ENCODE data around the gene ATP2B2.

The ATP2B2 gene

DNA sequence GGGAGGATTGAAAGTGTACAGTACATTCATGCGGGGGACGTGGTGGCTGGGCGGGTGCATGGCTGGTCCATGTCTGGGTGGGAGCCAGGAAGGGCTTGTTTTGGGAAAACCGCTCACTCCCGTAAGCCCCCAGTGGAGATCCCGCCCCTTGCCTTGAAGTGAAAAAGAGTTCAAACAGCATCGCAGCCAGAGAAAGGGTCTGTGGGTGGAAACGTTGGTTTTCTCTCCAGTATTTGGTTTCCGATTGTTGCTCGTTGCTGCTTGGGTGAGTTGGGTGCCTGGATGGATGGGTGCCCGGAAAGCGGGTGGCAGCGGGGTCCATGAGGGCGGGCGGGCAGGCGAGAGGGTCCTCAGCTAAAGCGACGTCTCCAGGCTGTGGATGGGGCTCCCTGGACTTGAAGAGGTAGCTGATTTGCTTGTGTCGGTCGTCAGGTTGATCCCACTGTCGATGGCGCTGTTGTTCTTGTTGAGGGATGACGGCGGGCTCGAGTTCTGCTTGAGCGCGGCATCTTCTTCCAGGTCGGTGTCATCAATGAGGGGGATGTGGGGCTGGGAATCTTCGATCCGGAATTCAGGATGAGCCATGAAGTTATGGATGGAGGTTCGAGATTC lies 176.8 kb downstream of the ATP2B2 start:
- DNase-seq (ENCODE audit: low spot score), result no peak

DNA sequence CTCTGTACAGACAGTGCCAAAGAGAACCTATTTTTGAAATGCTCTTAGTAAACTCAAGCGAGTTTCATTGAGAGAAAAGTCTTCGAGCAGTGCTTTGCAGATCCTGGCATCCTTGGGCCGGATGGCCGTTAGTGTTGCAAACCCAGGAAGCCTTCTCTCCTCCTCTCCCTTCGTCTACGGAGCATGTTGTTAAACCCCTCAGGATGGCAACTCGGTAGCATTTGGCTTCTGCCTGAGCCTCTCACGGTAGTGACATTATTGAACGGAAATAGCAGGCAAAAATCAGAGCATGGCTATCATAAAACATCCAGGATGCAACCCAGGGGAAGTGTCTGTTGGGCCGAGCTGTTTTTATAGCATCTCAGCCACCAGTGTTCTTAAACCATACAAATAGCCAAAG lies 177.8 kb downstream of the ATP2B2 start:
- DNase-seq (ENCODE audit: low spot score), result no peak

DNA sequence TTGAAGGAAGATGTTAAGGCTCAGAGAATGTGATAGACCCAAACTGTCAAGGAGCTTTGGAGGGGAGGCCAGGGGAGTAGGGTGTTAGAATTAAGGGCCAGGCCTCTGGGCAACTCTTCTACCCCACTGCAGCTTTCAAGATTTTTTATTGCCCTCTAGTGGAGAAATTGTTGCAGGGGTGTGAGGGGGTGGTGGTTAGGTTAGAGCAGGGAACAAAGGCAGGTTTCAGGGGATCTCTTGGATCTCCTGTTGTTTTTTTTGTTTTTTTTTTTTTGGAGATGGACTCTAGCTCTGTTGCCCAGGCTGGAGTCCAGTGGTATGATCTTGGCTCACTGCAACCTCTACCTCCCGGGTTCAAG lies 183.1 kb downstream of the ATP2B2 start:
- DNase-seq (ENCODE audit: low spot score), result peak; percentile 41

DNA sequence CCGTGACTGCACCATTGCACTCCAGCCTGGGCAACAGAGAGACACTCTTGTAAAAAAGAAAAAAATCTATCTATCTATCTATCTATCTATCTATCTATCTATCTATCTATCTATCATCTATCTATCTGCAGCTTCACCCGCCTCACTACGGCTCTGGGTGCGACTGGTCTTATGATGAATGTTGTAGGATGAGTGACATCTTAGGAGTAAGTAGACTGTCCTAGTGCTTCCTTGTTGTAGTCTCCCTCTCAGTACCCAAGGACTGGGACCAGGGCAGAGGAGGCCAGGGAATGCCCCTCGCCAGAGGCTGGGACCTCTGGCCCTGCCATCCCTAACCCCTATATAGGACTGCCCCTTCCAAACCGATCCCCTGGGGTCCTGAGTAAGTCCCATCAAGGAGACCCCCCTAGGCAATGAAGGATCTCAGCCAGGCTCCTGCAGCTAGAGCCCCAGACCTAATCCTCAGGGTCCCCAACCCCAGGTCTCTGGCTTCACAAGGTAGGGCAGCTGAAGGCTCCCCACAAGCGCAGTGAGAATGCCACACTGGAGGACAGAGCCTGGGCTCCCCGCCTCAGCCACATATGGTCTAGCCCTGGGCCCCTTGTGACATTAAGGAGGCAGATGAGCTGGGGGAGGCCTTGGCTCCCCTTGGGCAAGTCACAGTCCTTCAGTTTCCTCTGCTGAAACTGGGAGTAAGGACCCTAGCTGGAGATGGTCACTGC lies 183.6 kb downstream of the ATP2B2 start:
- no peak for DNase-seq (ENCODE audit: low spot score)

DNA sequence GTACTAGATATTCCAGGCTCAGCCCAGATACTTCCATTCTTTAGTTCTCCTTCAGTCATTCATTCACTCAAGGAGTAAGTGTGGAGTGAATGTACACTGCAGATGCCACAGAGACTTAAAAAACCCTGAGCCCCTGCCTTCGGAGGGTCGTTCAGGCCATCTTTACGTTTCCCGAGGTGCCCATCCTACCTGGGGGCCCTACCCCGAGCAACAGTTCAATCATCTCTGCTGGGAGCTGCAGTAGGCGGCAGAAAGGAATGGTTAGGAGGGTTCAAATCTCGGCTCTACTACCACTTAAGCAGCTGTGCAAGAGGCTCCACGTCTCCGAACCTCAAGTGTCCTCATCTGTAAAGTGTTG lies 185.1 kb downstream of the ATP2B2 start:
- no peak for DNase-seq (ENCODE audit: low spot score)

DNA sequence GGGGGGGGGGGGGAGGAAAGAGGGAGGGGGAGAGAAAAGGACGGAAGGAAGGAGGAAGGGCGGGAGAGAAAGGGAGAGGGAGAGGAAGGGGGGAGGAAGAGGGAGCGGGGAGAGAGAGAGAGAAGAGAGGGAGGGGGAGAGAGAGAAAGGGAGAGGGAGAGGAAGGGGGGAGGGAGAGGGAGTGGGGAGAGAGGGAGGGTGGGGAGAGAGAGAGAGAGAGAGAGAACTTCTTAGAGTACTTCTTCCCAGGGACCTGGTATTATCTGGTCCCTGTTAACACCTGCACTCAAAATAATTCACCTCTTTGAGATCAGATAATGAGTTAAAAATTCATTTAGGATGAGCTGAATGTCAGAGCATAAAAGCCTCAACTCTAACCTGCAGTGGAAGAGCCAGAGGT lies 185.6 kb downstream of the ATP2B2 start:
- no peak for DNase-seq (ENCODE audit: low spot score)

DNA sequence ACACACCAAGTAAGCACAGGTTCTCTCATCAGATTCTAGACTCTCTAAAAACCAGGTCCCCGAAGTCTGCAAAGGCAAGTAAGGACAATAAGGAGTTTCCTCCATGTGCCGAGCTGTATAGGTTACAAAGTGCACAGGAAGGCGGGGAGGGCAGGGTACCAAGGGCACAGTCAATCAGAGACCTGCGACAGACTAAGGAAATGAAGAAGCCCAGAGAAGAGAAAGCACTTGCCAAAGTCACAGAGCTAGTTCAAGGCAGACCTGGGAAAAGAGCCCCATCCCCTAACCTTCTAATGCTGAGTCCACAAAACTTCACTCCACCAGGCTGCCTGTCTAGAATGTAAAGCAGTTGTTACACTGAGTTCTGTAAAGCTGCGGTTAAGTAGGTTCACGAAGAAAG lies 186.1 kb downstream of the ATP2B2 start:
- DNase-seq (ENCODE audit: low spot score), result no peak

DNA sequence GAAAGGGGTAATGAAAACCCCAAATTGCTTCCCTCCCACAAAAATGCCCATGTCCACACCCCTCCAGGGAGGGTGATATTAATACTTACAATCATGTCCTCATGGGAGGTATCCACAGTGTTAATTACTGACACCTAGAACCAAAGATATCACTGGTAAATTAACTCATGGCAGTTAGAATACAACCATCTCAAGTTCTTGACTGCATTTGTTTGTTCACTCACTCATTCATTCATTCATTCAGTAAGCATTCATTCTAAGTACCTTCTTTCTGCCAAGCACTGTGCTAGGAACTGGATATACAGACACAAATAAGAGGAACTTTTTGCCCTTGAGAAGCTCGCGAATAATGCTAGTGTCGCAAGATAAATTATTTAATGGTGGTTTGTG lies 187.4 kb downstream of the ATP2B2 start:
- no peak for DNase-seq (ENCODE audit: low spot score)

DNA sequence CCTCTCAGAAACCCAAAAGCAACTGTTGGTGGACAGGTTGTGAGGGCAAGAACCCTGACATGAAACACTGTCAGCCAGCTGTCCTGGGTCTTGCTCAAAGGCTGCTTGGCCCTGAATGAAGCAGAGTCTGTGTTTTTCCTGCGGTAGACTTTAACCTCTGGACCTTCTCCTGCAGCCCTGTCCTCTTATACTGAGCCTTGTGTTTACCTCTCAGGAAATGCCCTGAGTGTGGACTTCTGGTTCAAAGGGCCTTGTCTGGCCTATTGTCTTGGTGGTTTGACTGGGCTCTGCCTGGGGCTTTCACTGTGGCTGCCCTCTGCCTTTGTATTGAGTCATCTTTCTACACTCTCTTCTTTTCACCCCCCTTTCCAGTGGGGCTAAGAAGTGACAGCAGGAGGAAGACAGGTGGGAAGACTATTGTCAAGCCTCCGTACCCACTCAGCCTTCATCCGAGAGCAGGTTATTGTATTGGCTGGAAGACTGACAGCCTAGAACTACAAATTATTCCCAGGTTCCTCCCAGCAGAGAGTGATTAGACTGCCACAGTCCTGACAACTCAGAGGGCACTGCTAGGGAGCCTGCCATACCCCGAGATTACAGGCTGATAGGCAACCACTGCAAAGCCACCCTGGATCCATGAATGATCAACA lies 187.9 kb downstream of the ATP2B2 start:
- DNase-seq (ENCODE audit: low spot score), result no peak

DNA sequence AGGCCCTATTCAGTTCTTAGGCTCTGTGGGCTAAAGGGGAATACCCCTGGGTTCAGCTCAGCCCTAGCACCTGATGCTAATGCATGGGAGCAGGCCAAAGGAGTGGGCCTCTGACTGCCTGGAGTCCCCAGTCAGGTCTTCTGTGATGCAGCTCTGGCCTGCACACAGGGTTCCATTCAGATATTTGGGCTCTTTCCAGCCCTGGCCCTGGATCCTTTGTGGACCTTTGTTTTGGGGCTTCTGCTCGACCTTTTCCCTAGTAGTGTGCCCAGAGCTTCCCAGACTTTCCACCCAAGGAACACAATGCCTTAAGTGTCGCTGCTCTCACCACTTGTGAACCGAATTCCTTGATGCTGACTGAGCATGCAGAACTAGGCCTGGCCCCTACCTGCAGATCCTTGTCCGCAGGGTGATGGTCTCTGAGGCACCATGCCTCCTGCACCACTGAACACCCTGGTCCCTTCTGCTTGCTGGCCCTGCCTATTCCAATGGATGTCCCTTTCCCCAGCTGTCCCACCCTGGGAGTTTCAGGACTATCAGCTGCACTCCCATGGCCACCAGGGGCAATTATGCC lies 189.5 kb downstream of the ATP2B2 start:
- DNase-seq (ENCODE audit: low spot score), result no peak

DNA sequence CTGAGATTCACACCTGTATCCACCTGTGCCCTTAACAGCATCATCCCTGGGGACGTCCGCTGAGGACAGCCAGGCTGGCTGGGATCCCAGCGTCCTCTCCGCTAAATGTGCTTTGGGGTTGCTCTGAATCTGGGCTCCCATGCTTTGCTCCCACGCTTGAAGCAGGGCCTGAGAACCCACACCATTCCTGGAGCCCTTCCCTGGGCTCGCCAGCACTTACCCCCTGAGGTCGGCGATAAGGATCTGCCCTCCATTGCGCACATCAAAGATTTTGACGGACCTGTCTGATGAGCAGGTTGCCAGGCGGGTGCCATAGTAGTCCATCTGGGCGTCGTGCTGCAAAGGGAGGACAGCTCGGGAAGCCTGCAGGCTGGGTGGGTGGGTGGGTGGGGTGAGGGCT lies 190.3 kb downstream of the ATP2B2 start:
- DNase-seq (ENCODE audit: low spot score), result no peak

DNA sequence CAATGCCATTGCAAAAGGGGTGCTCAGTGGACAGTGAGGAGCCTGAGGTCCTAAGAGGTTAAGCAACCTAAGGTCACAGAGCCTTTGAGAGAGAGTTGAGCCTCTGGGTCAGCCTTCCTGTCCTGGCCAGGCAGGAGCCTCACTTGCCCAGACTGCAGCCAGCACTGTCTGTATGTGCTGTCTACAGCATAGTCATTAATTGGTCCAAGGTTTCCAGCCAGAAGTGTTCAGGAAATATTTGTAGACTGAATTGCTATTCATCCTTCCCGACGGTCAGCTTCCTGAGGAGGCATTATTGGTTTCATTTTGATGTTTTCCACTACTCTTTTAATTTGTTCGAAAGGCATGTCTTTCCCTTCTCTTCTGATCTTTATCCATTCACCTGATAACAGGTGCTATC lies 192.5 kb downstream of the ATP2B2 start:
- no peak for DNase-seq (ENCODE audit: low spot score)

DNA sequence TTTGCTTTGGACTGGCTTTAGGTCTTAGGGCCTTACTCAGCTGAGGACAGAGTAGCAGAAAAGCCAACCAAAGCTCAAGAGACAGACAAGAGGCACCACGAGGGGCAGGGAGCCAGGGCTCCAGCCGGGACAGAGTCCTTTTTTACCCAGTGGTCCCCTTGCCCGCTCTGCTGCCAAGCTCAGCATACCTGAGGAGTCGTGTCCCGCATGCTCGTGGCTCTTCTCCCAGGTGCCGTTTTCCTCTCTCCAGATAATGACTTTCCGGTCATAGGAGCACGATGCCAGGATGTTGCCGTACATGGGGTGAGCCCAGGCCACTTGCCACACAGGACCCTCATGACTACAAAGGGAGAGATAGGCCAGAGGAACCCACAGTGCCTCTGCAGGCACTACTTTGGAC lies 193.0 kb downstream of the ATP2B2 start:
- DNase-seq (ENCODE audit: low spot score), result no peak

DNA sequence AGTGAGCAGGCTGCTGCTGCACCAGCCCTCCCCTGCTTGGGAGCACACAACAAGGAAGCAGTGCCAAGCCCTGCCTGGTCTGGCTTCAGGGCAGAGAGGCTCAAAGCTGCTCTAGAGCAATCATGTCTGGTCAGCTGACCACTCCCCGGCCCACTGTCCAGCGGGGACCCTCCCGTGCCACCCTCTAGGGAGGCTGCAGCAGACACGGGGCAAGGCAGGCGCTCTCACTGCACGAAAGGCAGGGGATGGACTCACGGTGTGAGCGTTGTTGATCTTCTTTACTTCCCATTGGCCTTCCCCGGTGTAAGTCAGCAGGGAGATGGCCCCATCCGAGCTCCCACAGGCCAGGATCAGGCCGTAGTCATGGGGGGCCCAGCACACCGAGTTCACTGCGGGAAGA lies 193.7 kb downstream of the ATP2B2 start:
- DNase-seq (ENCODE audit: low spot score), result no peak

DNA sequence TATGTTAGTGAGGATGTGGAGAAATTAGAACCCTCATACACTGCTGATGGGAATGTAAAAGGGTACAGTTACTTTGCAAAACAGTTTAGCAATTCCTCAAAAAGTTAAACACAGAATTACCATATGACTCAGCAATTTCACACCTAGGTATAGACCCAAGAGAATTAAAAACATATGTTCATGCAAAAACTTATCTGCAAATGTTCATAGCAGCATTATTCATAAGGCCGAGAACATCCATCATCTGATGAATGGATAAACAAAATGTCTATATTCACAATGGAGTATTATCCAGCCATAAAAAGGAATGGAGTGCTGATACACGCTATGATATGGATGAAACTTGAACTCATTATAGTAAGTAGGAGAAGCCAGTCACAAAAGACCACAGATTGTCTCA lies 194.8 kb downstream of the ATP2B2 start:
- DNase-seq (ENCODE audit: low spot score), result no peak

DNA sequence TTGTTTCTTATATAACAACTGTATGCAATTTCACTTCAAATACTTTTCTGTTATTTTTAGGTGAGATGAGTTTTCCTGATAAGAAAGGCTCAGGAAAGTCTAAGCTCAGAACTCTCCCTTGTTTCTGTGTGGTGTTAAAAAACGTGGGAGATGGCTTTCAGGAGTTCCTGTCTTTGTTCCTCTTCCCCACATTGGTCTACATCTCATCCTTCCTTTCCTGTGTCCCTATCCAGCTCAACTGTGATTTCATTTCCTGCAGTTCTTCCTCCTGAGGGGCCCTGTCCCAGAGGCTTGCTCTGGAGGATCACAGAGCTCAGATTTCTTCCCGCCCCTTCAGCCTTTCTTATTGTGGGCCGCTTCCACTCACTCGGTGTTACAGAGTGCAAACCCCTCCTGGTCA lies 195.7 kb downstream of the ATP2B2 start:
- no peak for DNase-seq (ENCODE audit: low spot score)

DNA sequence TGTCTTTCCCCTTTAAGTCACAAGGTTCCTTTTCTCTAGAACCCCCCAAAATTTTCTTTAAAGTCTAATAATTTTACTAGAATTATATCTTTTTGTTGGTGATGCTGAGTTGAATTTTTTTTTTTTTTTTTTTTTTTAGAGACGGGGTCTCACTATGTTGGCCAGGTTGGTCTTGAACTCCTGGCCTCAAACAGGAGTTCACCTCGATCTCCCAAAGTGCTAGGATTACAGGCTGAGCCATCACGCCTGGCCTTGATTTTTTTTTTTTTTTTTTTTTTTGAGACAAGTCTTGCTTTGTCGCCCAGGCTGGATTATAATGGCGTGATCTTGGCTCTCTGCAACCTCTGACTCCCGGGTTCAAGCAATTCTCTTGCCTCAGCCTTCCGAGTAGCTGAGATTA lies 196.7 kb downstream of the ATP2B2 start:
- DNase-seq (ENCODE audit: low spot score), result no peak

DNA sequence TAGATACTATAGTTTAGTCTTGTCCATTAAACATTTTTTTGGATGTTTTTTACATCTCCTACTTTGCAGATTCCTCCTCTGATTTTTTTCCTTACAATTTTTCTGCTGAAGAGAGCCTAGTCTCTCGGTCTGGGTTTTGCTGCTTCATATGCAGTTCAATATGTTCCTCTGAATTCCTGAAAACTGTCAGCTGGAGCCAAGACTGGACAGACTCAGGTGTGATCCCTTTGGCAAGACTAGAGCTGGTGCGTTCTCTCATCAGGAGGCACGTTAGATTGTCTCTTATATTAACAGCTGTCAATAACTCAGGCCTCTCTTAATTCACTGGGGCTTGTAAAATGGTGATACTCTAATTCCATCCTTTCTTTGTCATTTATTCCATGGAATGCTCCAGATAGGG lies 199.2 kb downstream of the ATP2B2 start:
- DNase-seq (ENCODE audit: low spot score), result no peak

DNA sequence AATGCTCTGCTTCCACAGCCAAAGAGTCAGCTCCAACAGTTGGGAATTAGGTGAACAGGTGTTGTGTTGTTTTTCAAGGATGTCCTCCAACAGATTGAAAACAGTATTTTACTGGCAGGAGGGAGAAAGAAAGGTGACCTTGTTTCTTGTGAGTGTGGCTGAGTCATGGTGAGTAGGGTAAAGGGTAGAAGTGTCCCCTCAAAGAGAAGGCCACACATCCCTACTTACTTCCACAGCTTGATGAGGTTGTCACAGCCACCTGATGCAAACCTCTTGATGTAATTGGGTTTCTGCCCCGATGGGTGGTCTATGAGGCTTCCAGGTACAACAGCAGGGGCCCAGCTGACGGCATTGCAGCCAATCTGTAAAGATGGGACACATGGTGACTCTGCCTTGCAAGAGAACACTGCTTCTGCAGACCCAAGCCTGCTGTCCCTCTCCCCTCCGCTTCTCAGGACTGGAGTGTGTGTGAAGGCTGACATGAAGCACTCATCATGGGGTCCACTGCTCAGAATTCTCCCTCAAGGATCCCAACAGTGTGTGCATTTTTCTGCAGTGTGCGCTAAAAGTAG lies 200.0 kb downstream of the ATP2B2 start:
- DNase-seq (ENCODE audit: low spot score), result no peak

DNA sequence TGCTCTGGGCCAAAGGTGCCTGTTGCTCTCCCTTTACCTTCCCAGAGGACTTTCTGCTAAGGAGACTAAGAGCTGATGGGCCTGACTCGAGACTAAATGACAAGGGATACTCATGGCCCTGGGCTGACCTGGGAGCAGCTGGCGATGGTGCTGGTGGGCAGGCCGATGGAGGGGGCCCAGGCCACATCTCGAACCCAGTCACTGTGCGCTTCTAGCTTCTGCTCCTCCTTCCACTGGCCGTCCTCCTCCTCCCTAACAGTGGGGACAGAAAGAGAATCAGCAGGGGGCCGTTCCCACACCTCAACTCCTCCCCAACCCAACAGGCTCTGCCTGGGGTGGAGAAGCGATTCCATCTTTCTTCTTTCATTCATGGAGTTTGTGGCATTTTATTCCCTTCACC lies 200.5 kb downstream of the ATP2B2 start:
- DNase-seq (ENCODE audit: low spot score), result no peak

DNA sequence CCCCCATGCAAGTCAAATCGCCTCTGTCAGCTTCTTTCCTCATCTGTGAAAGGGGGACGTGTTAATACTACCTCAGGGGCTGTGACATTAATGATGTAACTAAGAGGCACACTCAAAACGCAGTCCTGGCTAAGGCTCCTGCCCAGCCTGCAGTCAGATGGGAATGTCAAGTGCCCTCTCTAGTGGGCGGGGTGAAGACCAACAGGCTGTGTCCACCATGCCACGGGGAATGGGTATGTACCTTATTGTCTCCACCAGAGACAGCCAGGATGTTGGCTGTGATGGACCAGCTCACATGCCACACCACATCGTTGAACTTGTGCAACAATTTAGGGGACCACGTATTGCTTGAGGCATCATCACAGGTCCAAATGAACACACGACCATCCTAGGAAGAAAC lies 201.6 kb downstream of the ATP2B2 start:
- no peak for DNase-seq (ENCODE audit: low spot score)

DNA sequence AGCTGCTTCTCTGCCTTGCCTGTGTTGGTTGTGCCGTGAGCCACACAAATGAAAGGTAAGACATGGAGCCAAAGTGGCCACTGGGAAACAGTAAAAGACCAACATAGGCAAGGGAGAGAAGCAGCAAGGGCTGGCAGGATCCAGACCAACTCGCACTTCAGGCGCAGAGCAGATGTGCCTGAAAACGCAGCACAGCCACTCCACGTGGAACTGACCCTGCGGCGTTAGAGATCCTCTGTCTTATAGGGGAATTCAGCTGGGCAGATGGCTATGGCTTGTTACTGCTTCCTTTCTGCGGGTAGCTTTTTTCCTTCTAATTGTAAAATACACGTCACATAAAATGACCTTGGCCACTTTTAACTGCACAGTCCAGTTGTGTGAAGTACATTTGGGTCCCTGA lies 202.3 kb downstream of the ATP2B2 start:
- no peak for DNase-seq (ENCODE audit: low spot score)

DNA sequence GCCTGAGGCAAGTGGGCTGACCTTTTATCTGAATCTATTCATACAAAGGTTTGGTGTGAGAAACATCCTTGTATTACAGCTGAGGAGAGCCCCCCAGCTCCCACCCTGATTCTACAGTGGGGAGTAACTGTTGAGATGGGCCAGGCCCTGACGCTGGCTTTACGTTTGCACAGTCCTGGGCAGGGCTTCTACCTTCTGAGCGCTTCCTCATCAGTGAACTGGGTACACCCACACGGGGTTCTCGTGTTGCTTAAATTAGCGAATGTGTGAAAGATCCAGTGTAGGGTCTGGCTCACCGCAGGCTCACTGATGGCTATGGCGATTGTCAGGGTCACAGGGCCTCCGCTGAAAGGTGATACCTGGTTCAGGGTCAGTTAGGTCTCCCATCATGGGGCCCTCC lies 205.3 kb downstream of the ATP2B2 start:
- no peak for DNase-seq (ENCODE audit: low spot score)
